NCI-H146 (cell line): ENCODE measurements around the gene ETV2.
"Not testable (repeated sequence)": the region's sequence is repeated elsewhere in the genome, so short reads cannot be mapped to it uniquely, and the experiment has no call there.

Source experiments
- DNase-seq: peaks from one replicate; lab custom pipeline; 2025; lab: John Stamatoyannopoulos, UW

ETV2 gene, protein sequence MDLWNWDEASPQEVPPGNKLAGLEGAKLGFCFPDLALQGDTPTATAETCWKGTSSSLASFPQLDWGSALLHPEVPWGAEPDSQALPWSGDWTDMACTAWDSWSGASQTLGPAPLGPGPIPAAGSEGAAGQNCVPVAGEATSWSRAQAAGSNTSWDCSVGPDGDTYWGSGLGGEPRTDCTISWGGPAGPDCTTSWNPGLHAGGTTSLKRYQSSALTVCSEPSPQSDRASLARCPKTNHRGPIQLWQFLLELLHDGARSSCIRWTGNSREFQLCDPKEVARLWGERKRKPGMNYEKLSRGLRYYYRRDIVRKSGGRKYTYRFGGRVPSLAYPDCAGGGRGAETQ

DNA sequence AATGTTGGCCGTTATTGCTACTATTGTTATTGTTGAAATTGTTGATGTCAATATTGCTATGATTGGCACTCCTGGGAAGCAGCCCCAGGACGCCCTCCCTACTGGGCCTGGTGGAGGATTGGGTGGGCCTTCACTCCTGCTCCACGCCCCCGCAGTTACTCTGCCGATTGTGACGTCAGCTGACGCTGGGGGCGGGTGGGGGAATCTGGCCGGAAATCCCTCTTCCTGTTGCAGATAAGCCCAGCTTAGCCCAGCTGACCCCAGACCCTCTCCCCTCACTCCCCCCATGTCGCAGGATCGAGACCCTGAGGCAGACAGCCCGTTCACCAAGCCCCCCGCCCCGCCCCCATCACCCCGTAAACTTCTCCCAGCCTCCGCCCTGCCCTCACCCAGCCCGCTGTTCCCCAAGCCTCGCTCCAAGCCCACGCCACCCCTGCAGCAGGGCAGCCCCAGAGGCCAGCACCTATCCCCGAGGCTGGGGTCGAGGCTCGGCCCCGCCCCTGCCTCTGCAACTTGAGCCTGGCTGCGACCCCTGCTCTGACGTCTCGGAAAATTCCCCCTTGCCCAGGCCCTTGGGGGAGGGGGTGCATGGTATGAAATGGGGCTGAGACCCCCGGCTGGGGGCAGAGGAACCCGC, at the start of gene ETV2:
Gene ETV2, plus strand, starts transcription at position 231 of the 637 bp plus-strand sequence. CDS start 716 bp downstream, outside the sequence.
- DNase-seq, result no peak

DNA sequence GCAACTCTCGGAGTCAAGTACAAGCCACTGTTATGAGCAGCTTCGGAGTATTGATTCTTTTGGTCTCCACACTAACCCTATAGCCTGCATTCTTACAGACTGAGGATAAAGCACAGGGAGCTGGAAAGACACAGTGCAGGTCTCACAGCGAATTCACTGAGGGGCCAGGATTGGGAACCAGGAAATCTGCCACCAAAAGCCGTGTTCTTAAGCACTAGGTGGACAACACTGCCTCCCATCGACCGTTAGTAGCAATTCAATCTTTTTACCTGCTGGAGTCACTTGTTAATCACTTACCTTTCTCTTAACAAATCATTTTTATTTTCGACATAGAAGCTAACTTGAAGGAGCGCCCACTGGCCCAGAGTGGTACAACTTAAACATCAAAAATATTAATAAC, 49.3 kb upstream of the ETV2 start:
- DNase-seq, result peak; percentile 28

DNA sequence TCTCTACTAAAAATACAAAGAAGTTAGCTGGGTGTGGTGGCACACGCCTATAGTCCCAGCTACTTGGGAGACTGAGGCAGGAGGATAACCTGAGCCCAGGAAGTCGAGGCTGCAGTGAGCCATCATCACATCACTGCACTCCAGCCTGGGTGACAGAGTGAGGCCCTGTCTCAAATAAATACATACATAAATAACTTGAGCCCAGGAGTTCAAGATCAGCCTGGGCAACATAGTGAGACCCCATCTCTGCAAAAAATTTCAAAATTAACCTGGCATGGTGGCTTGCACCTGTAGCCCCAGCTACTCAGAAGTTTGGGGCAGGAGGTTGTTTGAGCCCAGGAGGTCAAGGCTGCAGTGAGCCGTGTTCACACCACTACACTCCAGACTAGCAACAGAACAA, 46.5 kb upstream of the ETV2 start:
- DNase-seq, result not testable (repeated sequence)

DNA sequence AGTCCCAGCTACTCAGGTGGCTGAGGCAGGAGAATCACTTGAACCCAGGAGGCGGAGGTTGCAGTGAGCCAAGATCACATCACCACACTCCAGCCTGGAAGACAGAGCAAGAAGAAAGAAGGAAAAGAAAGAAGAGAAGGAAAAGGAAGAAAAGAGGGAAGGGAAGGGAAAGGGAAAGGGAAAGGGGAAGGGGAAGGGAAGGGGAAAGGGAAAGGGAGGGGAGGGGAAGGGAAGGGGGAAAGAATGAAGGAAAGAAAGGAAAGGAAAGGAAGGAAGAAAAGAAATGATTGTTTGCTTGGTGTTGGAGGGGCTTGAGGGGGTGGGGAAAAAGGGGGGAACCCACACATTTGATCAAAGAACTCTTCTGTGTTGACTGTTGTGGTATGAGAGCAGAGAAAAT, 45.6 kb upstream of the ETV2 start:
- DNase-seq, result no peak

DNA sequence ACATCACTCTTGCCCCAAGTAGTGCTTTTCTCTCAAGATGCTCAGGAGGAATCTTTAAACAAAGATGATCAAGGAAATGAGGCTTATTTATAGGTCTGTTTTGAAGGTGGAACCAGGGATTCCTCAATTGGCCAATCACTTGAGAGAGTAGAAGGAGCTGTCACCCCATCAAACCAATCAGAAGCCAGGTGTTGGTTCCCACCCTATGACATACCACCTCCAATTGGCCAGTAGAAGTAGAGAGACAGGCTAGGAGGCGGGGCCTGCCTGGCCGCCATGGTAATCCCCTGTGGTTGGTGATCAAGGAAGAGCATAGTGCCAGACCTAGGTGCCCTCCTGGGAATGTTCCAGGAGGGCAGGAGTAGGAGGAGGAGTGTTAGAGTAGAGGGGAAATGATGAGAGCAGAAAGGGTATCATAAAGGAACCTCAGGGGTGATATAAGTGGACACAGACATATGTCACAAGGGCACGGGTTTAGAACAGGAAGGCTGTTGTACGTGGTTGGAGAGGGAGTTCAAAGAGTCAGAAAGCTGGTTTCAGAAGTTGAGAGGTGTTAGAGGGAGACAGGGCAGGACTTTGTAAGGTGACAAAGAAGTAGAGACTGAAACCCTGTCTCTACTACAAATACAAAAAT, 45.1 kb upstream of the ETV2 start:
- no peak for DNase-seq

DNA sequence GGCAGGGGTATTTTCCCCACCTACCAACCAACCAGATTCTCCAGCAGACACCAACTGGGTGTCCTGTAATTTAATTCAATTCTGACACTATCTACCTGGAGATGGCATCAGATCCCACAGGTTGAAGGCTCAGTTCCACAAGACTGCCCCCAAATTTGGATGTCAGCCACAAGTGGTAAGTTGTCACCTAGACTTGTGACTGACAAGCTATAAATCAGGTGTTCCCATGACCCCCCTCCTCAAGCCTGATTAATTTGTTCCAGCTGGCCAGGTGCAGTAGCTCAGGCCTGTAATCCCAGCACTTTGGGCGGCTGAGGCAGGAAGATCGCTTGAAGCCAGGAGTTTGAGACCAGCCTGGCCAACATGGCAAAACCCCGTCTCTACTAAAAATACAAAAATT, 39.6 kb upstream of the ETV2 start:
- DNase-seq, result no peak

DNA sequence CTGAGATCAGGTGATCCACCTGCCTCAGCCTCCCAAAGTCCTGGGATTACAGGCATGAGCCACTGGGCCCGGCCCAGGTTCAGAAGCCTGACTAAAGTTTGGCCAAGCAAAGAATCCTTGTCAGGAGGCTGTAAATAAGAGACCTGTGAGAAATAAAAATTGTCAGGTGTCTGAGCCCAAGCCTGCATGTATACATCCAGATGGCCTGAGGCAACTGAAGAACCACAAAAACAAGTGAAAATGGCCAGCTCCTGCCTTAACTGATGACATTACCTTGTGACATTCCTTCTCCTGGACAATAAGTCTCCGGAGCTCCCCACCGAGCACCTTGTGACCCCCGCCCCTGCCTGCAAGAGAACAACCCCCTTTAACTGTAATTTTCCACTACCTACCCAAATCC, 37.1 kb upstream of the ETV2 start:
- DNase-seq, result not testable (repeated sequence)

DNA sequence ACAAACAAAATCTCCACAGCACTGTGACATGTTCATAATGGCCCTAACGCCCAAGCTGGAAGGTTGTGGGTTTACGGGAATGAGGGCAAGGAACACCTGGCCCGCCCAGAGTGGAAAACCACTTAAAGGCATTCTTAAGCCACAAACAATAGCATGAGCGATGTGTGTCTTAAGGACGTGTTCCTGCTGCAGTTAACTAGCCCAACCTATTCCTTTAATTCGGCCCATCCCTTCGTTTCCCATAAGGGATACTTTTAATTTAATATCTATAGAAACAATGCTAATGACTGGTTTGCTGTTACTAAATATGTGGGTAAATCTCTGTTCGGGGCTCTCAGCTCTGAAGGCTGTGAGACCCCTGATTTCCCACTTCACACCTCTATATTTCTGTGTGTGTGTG, 34.4 kb upstream of the ETV2 start:
- DNase-seq, result not testable (repeated sequence)

DNA sequence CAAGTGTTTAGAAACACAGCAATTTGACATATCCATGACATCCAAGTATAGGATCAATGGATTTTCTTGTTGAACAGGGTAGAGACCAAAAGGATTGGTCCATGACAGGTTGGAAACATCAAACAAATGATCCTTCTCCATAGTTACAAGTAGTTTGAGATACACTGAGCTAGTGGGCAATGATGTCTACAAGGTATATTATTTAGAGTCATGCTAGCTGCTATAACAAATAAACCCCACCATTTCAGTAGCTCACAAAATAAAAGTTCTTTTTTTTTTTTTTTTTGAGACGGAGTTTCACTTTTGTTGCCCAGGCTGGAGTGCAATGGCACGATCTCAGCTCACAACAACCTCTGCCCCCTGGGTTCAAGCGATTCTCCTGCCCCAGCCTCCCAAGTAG, 33.9 kb upstream of the ETV2 start:
- DNase-seq, result no peak

DNA sequence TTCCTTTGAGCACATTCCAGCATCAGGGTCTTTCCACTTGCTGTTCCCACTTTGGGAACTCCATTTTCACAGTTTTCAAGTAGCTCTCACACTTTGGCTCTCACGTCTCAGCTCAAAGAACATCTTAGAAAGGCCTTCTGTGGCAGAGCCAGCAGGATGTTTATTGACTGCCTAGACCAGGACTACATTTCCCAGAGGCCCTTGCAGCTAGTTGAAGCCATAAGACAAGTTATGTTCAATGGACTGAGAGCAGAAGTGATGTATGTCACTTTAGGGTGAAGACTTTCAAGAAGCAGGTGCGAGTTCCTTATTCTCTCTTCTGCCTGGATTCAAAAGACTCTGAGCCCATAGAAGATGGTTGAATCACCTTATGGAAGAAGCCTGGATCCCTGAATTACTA, 33.3 kb upstream of the ETV2 start:
- no peak for DNase-seq

DNA sequence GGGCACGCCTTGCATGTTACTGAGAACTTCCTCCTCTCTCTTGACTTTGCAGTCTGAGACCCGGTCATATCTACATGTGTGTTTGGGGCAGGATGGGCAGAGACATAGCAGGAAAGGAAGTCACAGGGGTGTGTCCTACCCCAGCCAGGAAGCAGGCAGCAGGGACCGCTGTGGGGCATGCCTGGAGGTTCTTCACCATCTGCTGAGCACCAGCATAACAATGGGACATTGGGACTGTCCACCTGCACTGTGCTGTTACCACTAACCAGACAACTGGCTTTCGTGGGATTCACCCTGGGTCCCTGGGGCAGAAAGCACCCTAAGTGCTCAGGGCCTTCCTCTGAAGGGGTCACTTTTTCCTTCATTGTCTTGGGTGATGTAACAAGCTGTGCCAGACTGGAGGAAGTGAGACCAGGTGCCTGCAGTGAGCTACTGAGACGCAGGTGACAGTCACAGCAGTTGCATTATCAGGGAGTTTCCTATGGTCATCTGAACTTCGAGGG, 31.6 kb upstream of the ETV2 start:
- DNase-seq, result no peak

DNA sequence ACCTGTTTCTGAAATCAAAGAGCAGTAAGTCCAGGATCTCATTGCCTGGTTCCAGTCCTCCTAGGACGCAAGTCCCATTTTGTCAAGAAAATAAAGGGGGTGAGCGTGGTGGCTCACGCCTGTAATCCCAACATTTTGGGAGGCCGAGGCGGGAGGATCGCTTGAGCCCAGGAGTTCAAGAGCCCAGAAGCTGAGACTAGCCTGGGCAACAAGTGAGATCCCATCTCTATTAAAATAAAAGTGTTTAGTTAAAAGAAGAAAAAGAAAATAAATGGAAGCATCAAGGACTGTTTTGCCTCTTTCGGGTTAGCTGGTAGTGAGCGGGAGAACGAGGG, 29.4 kb upstream of the ETV2 start:
- no peak for DNase-seq

DNA sequence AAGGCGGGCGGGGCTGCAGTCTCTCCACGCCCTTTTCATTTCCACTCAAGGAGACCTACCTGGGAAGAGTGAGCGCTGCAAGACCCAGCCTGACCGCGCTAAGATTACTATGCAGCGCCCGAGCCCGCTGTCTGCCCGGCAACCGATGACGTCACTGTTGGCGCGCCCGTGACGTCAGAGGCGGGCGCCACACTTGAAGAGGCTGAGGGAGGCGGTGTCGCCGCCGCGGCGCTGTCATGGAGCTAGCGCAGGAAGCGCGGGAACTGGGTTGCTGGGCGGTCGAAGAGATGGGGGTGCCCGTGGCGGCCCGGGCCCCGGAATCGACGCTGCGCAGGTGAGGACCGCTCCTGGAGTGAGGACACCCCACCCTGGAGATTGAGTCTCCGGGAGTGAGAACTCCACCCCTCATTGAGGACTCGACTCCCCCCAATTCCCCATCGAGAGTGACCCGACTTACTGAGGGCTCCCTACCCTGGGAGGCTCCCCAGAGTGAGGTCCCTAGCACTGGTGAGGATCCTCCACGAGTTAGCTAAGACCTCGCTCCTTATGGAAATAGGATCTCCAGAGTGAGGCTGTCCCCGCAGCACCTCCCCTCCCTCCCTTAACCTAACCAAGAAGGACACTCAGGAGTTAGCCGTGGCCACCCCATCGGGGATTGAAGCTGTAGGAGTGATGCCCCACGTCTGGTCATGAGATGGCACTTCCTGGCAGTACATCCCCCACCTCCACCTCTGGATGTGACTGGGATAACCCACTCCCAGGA, 28.8 kb upstream of the ETV2 start, which contains the start of gene HAUS5:
Gene HAUS5, plus strand, starts transcription at position 177 of the 763 bp plus-strand sequence. Its CDS starts 60 bp downstream, at position 237.
- DNase-seq, result peak; percentile 92

DNA sequence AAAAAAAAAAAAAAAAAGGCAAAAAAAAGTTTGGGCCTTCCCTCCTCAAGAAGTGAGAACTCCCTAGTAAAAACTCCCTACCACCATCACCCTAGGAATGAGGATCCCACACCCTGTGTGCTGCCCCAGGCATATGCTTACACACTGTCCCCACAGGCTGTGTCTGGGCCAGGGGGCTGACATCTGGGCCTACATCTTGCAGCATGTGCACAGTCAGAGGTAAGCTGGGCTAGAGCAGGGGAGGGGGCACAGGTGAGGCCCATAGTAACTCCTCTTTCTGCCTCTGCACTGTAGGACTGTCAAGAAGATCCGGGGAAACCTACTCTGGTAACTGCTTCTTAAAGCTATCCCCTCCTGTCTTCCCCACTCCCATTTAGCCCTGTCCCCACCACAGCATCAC, 28.0 kb upstream of the ETV2 start:
- no peak for DNase-seq

DNA sequence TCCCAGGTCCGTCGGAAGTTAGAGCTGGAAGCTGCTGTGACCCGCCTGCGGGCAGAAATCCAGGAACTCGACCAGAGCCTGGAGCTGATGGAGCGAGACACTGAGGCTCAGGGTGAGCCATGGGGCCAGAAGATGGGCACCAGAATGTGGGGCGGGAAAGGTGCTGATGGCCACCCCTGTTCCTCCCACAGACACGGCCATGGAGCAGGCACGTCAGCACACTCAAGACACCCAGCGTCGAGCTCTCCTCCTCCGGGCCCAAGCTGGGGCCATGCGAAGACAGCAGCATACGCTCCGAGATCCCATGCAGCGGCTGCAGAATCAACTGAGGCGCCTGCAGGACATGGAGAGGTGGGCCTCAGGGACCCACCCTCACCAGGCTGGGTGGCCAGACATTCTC, 26.5 kb upstream of the ETV2 start:
- no peak for DNase-seq

DNA sequence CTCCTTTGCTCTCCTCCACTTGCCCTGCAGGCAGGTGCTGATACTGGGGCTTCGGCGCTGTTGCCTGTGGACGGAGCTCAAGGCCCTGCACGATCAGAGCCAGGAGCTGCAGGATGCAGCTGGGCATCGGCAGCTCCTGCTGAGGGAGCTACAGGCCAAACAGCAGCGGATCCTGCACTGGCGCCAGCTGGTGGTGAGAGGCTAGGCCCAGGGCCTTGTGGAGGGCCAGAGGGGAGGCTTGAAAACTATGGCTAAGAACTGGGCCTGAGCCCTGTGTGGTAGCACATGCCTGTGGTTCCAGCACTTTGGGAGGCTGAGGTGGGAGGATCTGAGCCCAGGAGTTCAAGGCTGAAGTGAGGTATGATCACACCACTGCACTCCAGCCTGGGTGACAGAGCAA, 22.7 kb upstream of the ETV2 start:
- DNase-seq, result no peak

DNA sequence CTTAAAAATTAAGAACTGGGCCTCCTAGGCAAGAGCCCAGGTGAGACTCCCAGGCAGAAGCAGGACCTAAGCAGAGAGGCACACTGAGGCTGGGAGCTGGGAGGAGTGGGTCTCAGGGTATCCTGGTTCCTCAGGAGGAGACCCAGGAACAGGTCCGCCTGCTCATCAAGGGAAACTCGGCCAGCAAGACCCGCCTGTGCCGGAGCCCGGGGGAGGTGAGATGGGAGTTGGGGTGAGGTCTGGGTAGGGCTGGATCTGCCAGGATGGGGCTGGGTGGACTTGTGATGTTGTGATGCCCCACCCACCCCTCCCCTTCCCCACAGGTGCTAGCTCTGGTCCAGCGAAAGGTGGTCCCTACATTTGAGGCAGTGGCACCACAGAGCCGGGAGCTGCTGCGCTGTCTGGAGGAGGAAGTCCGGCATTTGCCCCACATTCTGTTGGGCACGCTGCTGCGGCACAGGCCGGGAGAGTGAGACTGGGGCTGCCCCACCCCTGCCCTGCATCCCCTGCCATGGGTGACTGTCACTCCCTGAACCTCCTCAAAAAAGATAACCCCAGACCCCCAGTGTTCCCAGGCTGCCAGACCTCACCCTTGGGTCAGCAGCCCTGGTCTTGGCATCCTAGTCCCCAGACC, 22.1 kb upstream of the ETV2 start:
- no peak for DNase-seq

DNA sequence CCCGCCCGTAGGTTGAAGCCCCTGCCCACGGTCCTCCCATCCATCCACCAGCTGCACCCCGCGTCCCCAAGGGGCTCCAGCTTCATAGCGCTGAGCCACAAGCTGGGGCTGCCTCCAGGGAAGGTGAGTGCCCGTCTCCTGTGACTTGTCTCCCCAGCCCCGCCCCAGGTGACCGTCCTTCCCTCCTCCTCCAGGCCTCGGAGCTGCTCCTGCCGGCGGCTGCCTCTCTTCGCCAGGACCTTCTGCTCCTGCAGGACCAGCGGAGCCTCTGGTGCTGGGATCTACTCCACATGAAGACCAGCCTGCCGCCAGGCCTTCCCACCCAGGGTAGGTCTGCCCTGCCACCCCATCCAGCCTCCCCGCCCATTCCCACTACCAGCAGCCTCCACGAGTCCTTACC, 21.5 kb upstream of the ETV2 start:
- DNase-seq, result no peak

DNA sequence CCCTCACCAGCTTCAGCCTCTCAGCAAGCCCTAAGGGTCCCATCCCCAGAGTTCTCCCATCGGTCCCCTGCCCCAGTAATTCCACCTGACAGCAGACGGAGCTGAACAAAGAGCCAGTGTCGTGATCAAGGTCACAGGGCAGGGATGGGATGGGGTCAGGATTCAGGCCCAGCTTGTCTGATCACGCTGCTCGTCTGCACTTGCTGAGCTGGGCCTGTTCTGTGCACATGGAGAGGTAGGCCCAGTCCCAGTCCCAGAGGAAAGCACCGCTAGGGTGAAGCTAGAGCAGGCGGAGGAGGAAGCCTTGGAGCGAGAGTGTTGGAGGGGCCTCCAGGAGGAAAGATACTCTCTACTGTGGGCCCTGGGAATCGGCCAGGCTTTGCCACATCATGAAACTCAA, 19.8 kb upstream of the ETV2 start:
- DNase-seq, result no peak

DNA sequence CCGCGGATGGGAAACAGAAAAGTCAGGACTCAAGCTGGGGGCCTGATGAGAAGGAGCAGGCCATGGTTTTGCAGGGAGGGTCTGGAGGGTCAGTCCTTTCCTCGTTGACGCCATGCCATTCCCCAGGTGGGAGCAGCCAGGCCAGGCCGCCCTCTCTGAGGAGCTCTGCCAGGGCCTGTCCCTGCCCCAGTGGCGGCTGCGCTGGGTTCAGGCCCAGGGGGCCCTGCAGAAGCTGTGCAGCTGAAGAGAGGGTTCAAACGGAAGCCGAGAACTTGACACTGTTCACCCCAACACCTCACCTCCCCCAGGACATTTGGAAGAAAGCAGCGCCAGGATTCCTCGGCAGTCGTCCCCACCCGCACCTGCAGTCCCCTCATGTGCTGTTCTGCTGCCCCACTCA, 18.8 kb upstream of the ETV2 start:
- DNase-seq, result no peak

DNA sequence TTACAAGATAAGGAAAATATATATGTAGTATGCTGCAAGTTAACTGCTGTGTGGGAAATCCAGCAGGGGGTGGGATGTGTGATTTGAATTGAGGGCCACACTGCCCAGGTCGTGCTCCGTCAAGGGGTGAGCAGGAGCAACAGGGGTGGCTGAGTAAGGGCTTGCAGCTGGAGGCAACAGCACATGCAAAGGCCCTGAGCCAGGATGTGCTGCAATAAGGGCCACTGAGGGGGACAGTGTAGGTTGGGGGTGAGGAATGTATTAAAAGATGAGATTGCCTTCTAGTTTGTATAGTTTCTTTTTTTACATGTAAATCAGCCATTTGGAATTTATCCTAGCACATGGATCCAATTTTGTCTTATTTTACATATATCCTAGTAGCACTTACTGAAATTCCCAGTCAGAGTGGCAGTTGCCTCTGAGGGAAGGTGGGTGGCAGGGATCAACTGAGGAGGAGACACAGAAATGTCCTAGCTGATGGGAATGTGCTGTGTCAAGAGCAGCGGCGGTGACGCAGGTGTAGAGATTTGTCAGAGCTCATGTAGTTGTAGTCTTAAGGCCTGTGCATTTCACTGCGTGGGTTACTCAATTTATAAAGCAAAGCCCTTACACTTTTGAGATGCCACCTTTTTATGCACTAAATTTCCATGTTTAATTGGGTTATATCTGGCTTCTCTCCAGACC, 18.1 kb upstream of the ETV2 start:
- DNase-seq, result no peak

DNA sequence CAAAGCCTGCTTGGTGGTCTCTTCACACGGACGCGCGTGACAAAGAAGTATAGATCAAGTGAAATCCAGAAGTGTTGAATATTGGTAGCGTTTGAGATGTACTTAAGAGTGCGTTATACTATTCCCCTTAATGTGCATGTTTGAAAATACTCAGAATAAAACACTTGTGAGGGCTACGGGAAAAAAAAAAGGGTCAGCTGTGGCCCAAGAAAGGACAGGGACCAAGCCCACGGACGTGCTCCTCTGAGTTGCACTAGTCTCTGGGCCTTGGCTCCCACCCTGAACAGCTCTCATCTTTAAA, 13.3 kb upstream of the ETV2 start:
- DNase-seq, result no peak
